GM21528 (cell line): ENCODE data around the gene ELAVL1.
A peak's percentile ranks its signal among the peaks of the same experiment; 100 is the strongest.

Source experiments
- ATAC-seq: cut with Tn5 transposase; IDR thresholded peaks from one replicate; pipeline ENCODE4 v1.9.1; 2021; ENCODE audit warnings: mild to moderate bottlenecking, moderate library complexity; ENCODE audit not compliant: unreplicated experiment, low FRiP score

The ELAVL1 gene

GRCh38 chr19:8022275-8022674 lies 16.8 kb upstream of the ELAVL1 start:
- no peak for ATAC-seq

- ATAC-seq = no peak
Measured at GRCh38 chr19:8021374-8021773, 15.9 kb upstream of the ELAVL1 start.

GRCh38 chr19:8020681-8021080 lies 15.2 kb upstream of the ELAVL1 start:
- ATAC-seq = no peak

GRCh38 chr19:8017808-8018207 lies 12.4 kb upstream of the ELAVL1 start:
- no peak for ATAC-seq

- ATAC-seq = peak; percentile 32
Measured at GRCh38 chr19:8004723-8005513, 523 bp downstream of the ELAVL1 start.

GRCh38 chr19:8004001-8004400 lies 1.4 kb downstream of the ELAVL1 start:
- ATAC-seq = no peak

- ATAC-seq = no peak
Measured at GRCh38 chr19:8001995-8002849, 3.2 kb downstream of the ELAVL1 start.

GRCh38 chr19:8001651-8001994 lies 3.8 kb downstream of the ELAVL1 start:
- no peak for ATAC-seq

GRCh38 chr19:8000298-8001038 lies 5.0 kb downstream of the ELAVL1 start:
- ATAC-seq = no peak

GRCh38 chr19:7999376-7999775 lies 6.1 kb downstream of the ELAVL1 start:
- ATAC-seq = no peak

GRCh38 chr19:7997809-7998480 lies 7.5 kb downstream of the ELAVL1 start:
- no peak for ATAC-seq

GRCh38 chr19:7996883-7997282 lies 8.6 kb downstream of the ELAVL1 start:
- no peak for ATAC-seq

- no peak for ATAC-seq
Measured at GRCh38 chr19:7995810-7996158, 9.7 kb downstream of the ELAVL1 start.

- no peak for ATAC-seq
Measured at GRCh38 chr19:7994928-7995809, 10.3 kb downstream of the ELAVL1 start.

- no peak for ATAC-seq
Measured at GRCh38 chr19:7994114-7994513, 11.3 kb downstream of the ELAVL1 start.

GRCh38 chr19:7993560-7993959 lies 11.9 kb downstream of the ELAVL1 start:
- ATAC-seq = no peak

- no peak for ATAC-seq
Measured at GRCh38 chr19:7992575-7992974, 12.9 kb downstream of the ELAVL1 start.

- no peak for ATAC-seq
Measured at GRCh38 chr19:7989071-7989575, 16.3 kb downstream of the ELAVL1 start.

- no peak for ATAC-seq
Measured at GRCh38 chr19:7988307-7988706, 17.1 kb downstream of the ELAVL1 start.
